H1 (cell line): ENCODE results near the gene MRPL11. TPM values are rescaled to one million over a fixed set of nuclear protein-coding genes. Genes with fewer than 3 reads are reported as not detected.
"Not testable (repeated sequence)": the region's sequence is repeated elsewhere in the genome, so short reads cannot be mapped to it uniquely, and the experiment has no call there.

Experiments
- CTCF ChIA-PET: fragments of 300-600 bp; sonication (Branson Sonifier 250); formaldehyde crosslinking; loops from one replicate; lab custom pipeline; 2021; ENCODE audit not compliant: partially characterized antibody; lab: Charles Lee
- POLR2A ChIA-PET: fragments of 300-600 bp; sonication (Branson Sonifier 250); formaldehyde crosslinking; loops from one replicate; lab custom pipeline; 2021; ENCODE audit warnings: inconsistent platforms; ENCODE audit not compliant: partially characterized antibody; lab: Charles Lee
- DNase-seq, 2 experiments: peaks; one replicate each; pipeline versions ENCODE4 v3.0.0 to v3.0.0-alpha.2; 2010 to 2022; ENCODE audit warnings: low spot score in 2 of 2, low read depth in 1 of 2, mixed read lengths in 1 of 2
- FAIRE-seq: peaks from 2 replicates; lab custom pipeline; 2011; peaks lifted over from hg19 to GRCh38; lab: Jason Lieb, UNC
- H2AFZ ChIP-seq: 2 replicates; pipeline ENCODE4 v1.8.1; 2012; ENCODE audit warnings: low read length, inconsistent platforms
- H2AK5ac ChIP-seq: 2 replicates; pipeline ENCODE4 v1.6.1; 2013; ENCODE audit warnings: low read depth, low read length
- H2BK120ac ChIP-seq: replicated peaks from 2 replicates; pipeline ENCODE3; 2013; ENCODE audit warnings: low read depth, low read length, inconsistent platforms
- H2BK12ac ChIP-seq: 2 replicates; pipeline ENCODE4 v1.6.1; 2013; ENCODE audit warnings: low read depth, low read length
- H2BK15ac ChIP-seq: 2 replicates; pipeline ENCODE4 v1.6.1; 2013; ENCODE audit warnings: low read length
- H2BK20ac ChIP-seq: 2 replicates; pipeline ENCODE4 v1.6.1; 2013; ENCODE audit warnings: low read length
- H2BK5ac ChIP-seq: 2 replicates; pipeline ENCODE4 v1.6.1; 2013; ENCODE audit warnings: low read depth, low read length
- H3K14ac ChIP-seq: 2 replicates; pipeline ENCODE4 v1.6.1; 2013; ENCODE audit warnings: inconsistent platforms; ENCODE audit not compliant: insufficient read length
- H3K18ac ChIP-seq: 2 replicates; pipeline ENCODE4 v1.6.1; 2013; ENCODE audit warnings: low read length; ENCODE audit errors: extremely low read depth
- H3K23ac ChIP-seq: 2 replicates; pipeline ENCODE4 v1.6.1; 2013; ENCODE audit warnings: inconsistent platforms; ENCODE audit not compliant: insufficient read length
- H3K23me2 ChIP-seq: 2 replicates; pipeline ENCODE4 v1.6.1; 2013; ENCODE audit warnings: low read depth, low read length
- H3K27ac ChIP-seq: 2 replicates; pipeline ENCODE4 v1.6.1; 2011; ENCODE audit warnings: low read depth, low read length, inconsistent platforms
- H3K27me3 ChIP-seq, 4 experiments: replicated peaks in 1 of 4; 1 replicate in 1 of 4; 2 replicates in 3 of 4; pipeline versions ENCODE4 v1.6.1 to v1.8.1; 2011 to 2013; ENCODE audit warnings: low read length in 3 of 4, mild to moderate bottlenecking in 3 of 4, inconsistent platforms in 2 of 4, mixed read lengths in 2 of 4, moderate library complexity in 1 of 4; ENCODE audit not compliant: control insufficient read depth in 3 of 4, insufficient read depth in 3 of 4; ENCODE audit errors: extremely low read depth in 1 of 4
- H3K36me3 ChIP-seq, 4 experiments: 2 replicates each; pipeline versions ENCODE4 v1.6.1 to v1.8.1; 2011 to 2013; ENCODE audit warnings: mild to moderate bottlenecking in 4 of 4, low read length in 3 of 4, moderate library complexity in 2 of 4, control low read depth in 1 of 4, inconsistent platforms in 1 of 4; ENCODE audit not compliant: insufficient read depth in 4 of 4, control insufficient read depth in 2 of 4
- H3K4ac ChIP-seq: replicated peaks from 2 replicates; pipeline ENCODE3; 2013; ENCODE audit warnings: low read length, low read depth, mixed read lengths, inconsistent platforms; ENCODE audit not compliant: insufficient read length
- H3K4me1 ChIP-seq, 4 experiments: replicated peaks in 1 of 4; 1 replicate in 1 of 4; 2 replicates in 3 of 4; pipeline versions ENCODE4 v1.6.1 to v1.8.1; 2011 to 2013; ENCODE audit warnings: low read length in 3 of 4, inconsistent platforms in 2 of 4, mixed read lengths in 1 of 4; ENCODE audit not compliant: insufficient read depth in 4 of 4, control insufficient read depth in 3 of 4
- H3K4me2 ChIP-seq, 2 experiments: 2 replicates each; pipeline versions ENCODE4 v1.6.1 to v1.8.1; 2011 to 2013; ENCODE audit warnings: low read depth in 2 of 2, low read length in 2 of 2, control low read depth in 1 of 2, inconsistent platforms in 1 of 2, mild to moderate bottlenecking in 1 of 2; ENCODE audit not compliant: insufficient read depth in 1 of 2
- H3K4me3 ChIP-seq, 4 experiments: fragments of 200-600, 300-600 bp in 1 of 4; sonication (generic), shearing (Covaris generic), sonication (Bioruptor Twin) in 1 of 4; 2 replicates each; pipeline versions ENCODE4 v1.5.1 to v1.8.1; 2011 to 2016; ENCODE audit warnings: low read length in 4 of 4, low read depth in 3 of 4, control low read depth in 2 of 4, inconsistent platforms in 2 of 4, mild to moderate bottlenecking in 2 of 4, mixed read lengths in 1 of 4, moderate library complexity in 1 of 4; ENCODE audit not compliant: insufficient read depth in 2 of 4; ENCODE audit errors: extremely low read depth in 1 of 4
- H3K56ac ChIP-seq: replicated peaks from 2 replicates; pipeline ENCODE3; 2013; ENCODE audit warnings: low read depth, mild to moderate bottlenecking, mixed read lengths, low read length, inconsistent platforms; ENCODE audit not compliant: insufficient read length
- H3K79me1 ChIP-seq: 2 replicates; pipeline ENCODE4 v1.6.1; 2013; ENCODE audit warnings: low read depth, low read length, control low read depth
- H3K79me2 ChIP-seq, 2 experiments: 2 replicates each; pipeline versions ENCODE4 v1.6.1 to v1.8.1; 2012 to 2013; ENCODE audit warnings: low read length in 2 of 2, mild to moderate bottlenecking in 2 of 2, inconsistent platforms in 1 of 2; ENCODE audit not compliant: insufficient read depth in 2 of 2, control insufficient read depth in 1 of 2
- H3K9ac ChIP-seq, 4 experiments: replicated peaks in 1 of 4; 1 replicate in 1 of 4; 2 replicates in 3 of 4; pipeline versions ENCODE4 v1.6.1 to v1.8.1; 2011 to 2013; ENCODE audit warnings: low read depth in 3 of 4, low read length in 3 of 4, control low read depth in 2 of 4, mild to moderate bottlenecking in 2 of 4, moderate library complexity in 2 of 4, inconsistent platforms in 1 of 4; ENCODE audit errors: extremely low read depth in 1 of 4
- H3K9me3 ChIP-seq, 2 experiments: 2 replicates each; pipeline versions ENCODE4 v1.6.1 to v1.8.1; 2012 to 2013; ENCODE audit warnings: mild to moderate bottlenecking in 2 of 2, moderate library complexity in 2 of 2, control low read depth in 1 of 2, inconsistent platforms in 1 of 2, low read depth in 1 of 2, low read length in 1 of 2, mixed read lengths in 1 of 2; ENCODE audit not compliant: insufficient read depth in 2 of 2
- H4K20me1 ChIP-seq, 2 experiments: replicated peaks in 1 of 2; 2 replicates each; pipeline versions ENCODE3 to v1.8.1; 2011 to 2013; ENCODE audit warnings: inconsistent platforms in 2 of 2, low read length in 2 of 2, mild to moderate bottlenecking in 1 of 2; ENCODE audit not compliant: insufficient read depth in 2 of 2, control insufficient read depth in 1 of 2
- H4K5ac ChIP-seq: 2 replicates; pipeline ENCODE4 v1.6.1; 2013; ENCODE audit warnings: low read length, low read depth, mixed read lengths, inconsistent platforms; ENCODE audit not compliant: insufficient read length
- H4K8ac ChIP-seq: 2 replicates; pipeline ENCODE4 v1.8.0; 2013; ENCODE audit warnings: mild to moderate bottlenecking, moderate library complexity, low read length, inconsistent platforms; ENCODE audit not compliant: insufficient read depth; ENCODE audit errors: extremely low read depth
- H4K91ac ChIP-seq: replicated peaks from 2 replicates; pipeline ENCODE3; 2013; ENCODE audit warnings: low read length, mixed read lengths, inconsistent platforms; ENCODE audit not compliant: insufficient read length
- WGBS, 2 experiments: shearing (Covaris generic) in 1 of 2; methylation state at CpG; one replicate each; pipeline versions ENCODE4 v1.1.6 to v1.1.7; 2013 to 2015; ENCODE audit warnings: low lambda C conversion rate in 2 of 2, mixed read lengths in 2 of 2, inconsistent platforms in 1 of 2, low coverage in 1 of 2, missing lambda C conversion rate in 1 of 2; ENCODE audit not compliant: insufficient replicate concordance in 2 of 2, insufficient coverage in 1 of 2, insufficient read length in 1 of 2; ENCODE audit errors: extremely low coverage in 1 of 2, missing lambda C conversion rate in 1 of 2; 5-methylcytosine and 5-hydroxymethylcytosine counted together
- polyA plus RNA-seq, 7 experiments: library from polyadenylated mRNA; depleted of rRNA in 3 of 7; stranded (reverse) in 5 of 7; unstranded in 2 of 7; fragments of >200 nt in 5 of 7; fragments of 200-250 nt in 2 of 7; gene quantifications; 1 replicate in 5 of 7; 2 replicates in 1 of 7; 4 replicates in 1 of 7; pipeline versions ENCODE4 v1.2.1 to v1.2.3, GENCODE V29; 2011 to 2013; ENCODE audit warnings: missing spikeins in 2 of 7, mixed read lengths in 2 of 7
- total RNA-seq: library from RNA; stranded (reverse); fragmentation: NEBNext Ultra II Directional; extraction: Animal tissue kit (Norgen Biotek cat#: 25700); gene quantifications from 2 replicates; pipeline ENCODE4 v1.2.1, GENCODE V29; 2021

The MRPL11 gene
- total and polyA plus RNA-seq, 2 of the 8 experiments (the other 6 are each of a cell fraction or from before 2014, with no cell fraction given): 105 to 141 TPM

- not testable (repeated sequence) for H4K91ac ChIP-seq, H3K79me2 ChIP-seq, H3K4me2 ChIP-seq, FAIRE-seq, H3K23me2 ChIP-seq, H3K4me1 ChIP-seq, H3K18ac ChIP-seq, H3K9ac ChIP-seq, H2BK5ac ChIP-seq, H3K23ac ChIP-seq, H3K56ac ChIP-seq, H2BK120ac ChIP-seq, H3K4me3 ChIP-seq, H2BK20ac ChIP-seq, H2AFZ ChIP-seq, H3K14ac ChIP-seq, H4K5ac ChIP-seq, DNase-seq, H3K27me3 ChIP-seq, H3K4ac ChIP-seq, H3K79me1 ChIP-seq, H2BK15ac ChIP-seq, H3K27ac ChIP-seq, H2BK12ac ChIP-seq, H2AK5ac ChIP-seq, H4K8ac ChIP-seq, H4K20me1 ChIP-seq
- ChIA-PET CTCF (interaction anchor here (0.8 to 13.7 kb wide), 13 partner anchors 14 to 129 kb away, joined by 3 to 259 read pairs (median 5); partner anchors contain the start of gene NPAS4), POLR2A (interaction anchor here (0.8 to 1.5 kb wide), 4 partner anchors 23 to 241 kb away, joined by 3 to 4 read pairs (median 4); partner anchors contain the start of gene DPP3)
- 94% methylated on average over 15 of the region's 27 CpGs; no CpG with 5 or more reads in 1 of the 2 experiments for WGBS, 2 experiments
- H3K9me3 ChIP-seq: peaks cover 15 to 16% of the 10 kb centered on the region in 2 experiments
- H3K36me3 ChIP-seq: peaks cover 3 to 14% (median 11%) of the 10 kb centered on the region in 4 experiments; a peak in 6 of 8 replicates
Measured at GRCh38 chr11:66440940-66441282, 2.3 kb upstream of the MRPL11 start.
